Panc1 (cell line): ENCODE data around the gene TIGD3. TPM values are rescaled to one million over a fixed set of nuclear protein-coding genes. Genes with fewer than 3 reads are reported as not detected.

ENCODE experiments used
- ATAC-seq: fragments of 200-7000 bp; cut with Tn5 transposase; 2 replicates; pipeline ENCODE4 v1.9.1; 2020; ENCODE audit warnings: mild to moderate bottlenecking, moderate library complexity
- Bru-seq: library from RNA; stranded (reverse); fragments of 400-500 nt; gene quantifications from one replicate; lab custom pipeline; 2021; lab: Mats Ljungman, UMichigan
- BruChase-seq, 2 experiments: library from RNA; stranded (reverse); fragments of 400-500 nt; gene quantifications; one replicate each; lab custom pipeline; 2021; lab: Mats Ljungman, UMichigan
- BruUV-seq: library from RNA; stranded (reverse); fragments of 400-500 nt; replicated peaks from 2 replicates; lab custom pipeline; 2021; lab: Mats Ljungman, UMichigan
- CTCF ChIA-PET: fragments of 300-600 bp; sonication (Branson Sonifier 250); formaldehyde crosslinking; loops from one replicate; lab custom pipeline; 2022; ENCODE audit warnings: antibody characterized with exemption; lab: Charles Lee
- POLR2A ChIA-PET: fragments of 300-600 bp; sonication (Branson Sonifier 250); formaldehyde crosslinking; loops from one replicate; lab custom pipeline; 2022; ENCODE audit warnings: antibody characterized with exemption; lab: Charles Lee
- DNase-seq: peaks from one replicate; pipeline ENCODE4 v3.0.0-alpha.2; 2010; ENCODE audit warnings: low read depth, low spot score
- H3K27ac ChIP-seq: 2 replicates; pipeline ENCODE4 v1.5.1; 2011; ENCODE audit warnings: mild to moderate bottlenecking, low read length, inconsistent platforms
- H3K27me3 ChIP-seq: fragments of 200-500 bp; sonication (Bioruptor generic); 2 replicates; pipeline ENCODE4 v1.6.0; 2014; ENCODE audit warnings: low read length, inconsistent platforms; ENCODE audit not compliant: control insufficient read depth, insufficient read depth
- H3K36me3 ChIP-seq: fragments of 200-500 bp; sonication (Bioruptor generic); 2 replicates; pipeline ENCODE4 v1.5.1; 2014; ENCODE audit warnings: inconsistent platforms, mild to moderate bottlenecking, low read length, moderate library complexity; ENCODE audit not compliant: control insufficient read depth, insufficient read depth
- H3K4me1 ChIP-seq: 2 replicates; pipeline ENCODE4 v1.5.1; 2011; ENCODE audit warnings: inconsistent platforms, mild to moderate bottlenecking, low read length, moderate library complexity; ENCODE audit not compliant: control insufficient read depth, insufficient read depth
- H3K4me3 ChIP-seq, 2 experiments: 2 replicates each; pipeline ENCODE4 v1.5.1; 2011 to 2012; ENCODE audit warnings: low read depth in 2 of 2, low read length in 2 of 2, mild to moderate bottlenecking in 2 of 2, inconsistent platforms in 1 of 2, moderate library complexity in 1 of 2
- H3K9me3 ChIP-seq: fragments of 200-500 bp; sonication (Bioruptor generic); 2 replicates; pipeline ENCODE4 v1.5.1; 2014; ENCODE audit warnings: low read depth, mild to moderate bottlenecking, inconsistent platforms, low read length, moderate library complexity; ENCODE audit not compliant: control insufficient read depth, insufficient read depth
- POLR2AphosphoS5 ChIP-seq: IDR thresholded peaks from 2 replicates; pipeline ENCODE4 v1.6.1; 2012; ENCODE audit warnings: mild to moderate bottlenecking, low read depth, low read length, moderate library complexity
- SIN3A ChIP-seq: IDR thresholded peaks from 2 replicates; pipeline ENCODE4 v1.6.1; 2012; ENCODE audit warnings: low read depth, mild to moderate bottlenecking, low read length, moderate library complexity, borderline replicate concordance; ENCODE audit not compliant: insufficient read depth
- TCF7L2 ChIP-seq: IDR thresholded peaks from 2 replicates; pipeline ENCODE4 v1.6.1; 2011; ENCODE audit warnings: mild to moderate bottlenecking, low read depth, low read length, inconsistent platforms
- in situ Hi-C: cut with HindIII; loops from 2 replicates; pipeline ENCODE4 v1.10.0; 2016; ENCODE audit warnings: low sequenced_read_pairs, low pct_unique_long_range_greater_than_20kb
- intact Hi-C: fragments of 100-400 bp; cut with micrococcal nuclease; formaldehyde crosslinking; loops from one replicate; pipeline ENCODE4 v1.10.0; 2022; ENCODE audit not compliant: unreplicated experiment
- long read RNA-seq: library from polyadenylated mRNA; unstranded; transcript quantifications from one replicate; pipeline ENCODE4 v2.0.0, GENCODE V29; 2021; ENCODE audit not compliant: unreplicated experiment
- polyA plus RNA-seq: library from polyadenylated mRNA; unstranded; fragments of >200 nt; gene quantifications from one replicate; pipeline ENCODE4 v1.2.1, GENCODE V29; 2012; ENCODE audit warnings: missing spikeins; ENCODE audit not compliant: insufficient read length
- total RNA-seq: library from RNA; stranded (reverse); gene quantifications from one replicate; pipeline ENCODE4 v1.2.1, GENCODE V29; 2021; ENCODE audit not compliant: unreplicated experiment
- TF ChIP-seq, protein P1 (sequence below), 2 experiments: IDR thresholded peaks; 2 replicates each; pipeline ENCODE4 v1.6.1; 2011 to 2012; ENCODE audit warnings: low read depth in 2 of 2, control low read depth in 1 of 2, low read length in 1 of 2, mild to moderate bottlenecking in 1 of 2, moderate library complexity in 1 of 2; ENCODE audit not compliant: insufficient read depth in 1 of 2
- TF ChIP-seq, protein P2 (sequence below): fragments of 450-650 bp; IDR thresholded peaks from 2 replicates; pipeline ENCODE4 v1.5.1; 2017; ENCODE audit warnings: mild to moderate bottlenecking

Gene TIGD3, protein sequence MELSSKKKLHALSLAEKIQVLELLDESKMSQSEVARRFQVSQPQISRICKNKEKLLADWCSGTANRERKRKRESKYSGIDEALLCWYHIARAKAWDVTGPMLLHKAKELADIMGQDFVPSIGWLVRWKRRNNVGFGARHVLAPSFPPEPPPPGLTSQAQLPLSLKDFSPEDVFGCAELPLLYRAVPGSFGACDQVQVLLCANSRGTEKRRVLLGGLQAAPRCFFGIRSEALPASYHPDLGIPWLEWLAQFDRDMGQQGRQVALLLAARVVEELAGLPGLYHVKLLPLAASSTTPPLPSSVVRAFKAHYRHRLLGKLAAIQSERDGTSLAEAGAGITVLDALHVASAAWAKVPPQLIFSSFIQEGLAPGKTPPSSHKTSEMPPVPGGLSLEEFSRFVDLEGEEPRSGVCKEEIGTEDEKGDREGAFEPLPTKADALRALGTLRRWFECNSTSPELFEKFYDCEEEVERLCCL
- total RNA-seq (2.4 TPM), Bru-seq, nascent RNA (percentile 34 among the genes with signal in this experiment), BruChase-seq, experiment 1, labeled RNA remaining after a 2-hour chase (percentile 43 among the genes with signal in this experiment), BruChase-seq, experiment 2, labeled RNA remaining after a 6-hour chase (percentile 38 among the genes with signal in this experiment)
- polyA plus RNA-seq, result 1.6 TPM
- long read RNA-seq, transcript TIGD3-201 (2 exons, 2,012 nt), result major isoform, 5 of 8 reads
- long read RNA-seq, partial matches to known transcripts, result 3 of 8 reads
- long read RNA-seq, other reads (novel, unspliced or antisense), result 0 of 8 reads

DNA sequence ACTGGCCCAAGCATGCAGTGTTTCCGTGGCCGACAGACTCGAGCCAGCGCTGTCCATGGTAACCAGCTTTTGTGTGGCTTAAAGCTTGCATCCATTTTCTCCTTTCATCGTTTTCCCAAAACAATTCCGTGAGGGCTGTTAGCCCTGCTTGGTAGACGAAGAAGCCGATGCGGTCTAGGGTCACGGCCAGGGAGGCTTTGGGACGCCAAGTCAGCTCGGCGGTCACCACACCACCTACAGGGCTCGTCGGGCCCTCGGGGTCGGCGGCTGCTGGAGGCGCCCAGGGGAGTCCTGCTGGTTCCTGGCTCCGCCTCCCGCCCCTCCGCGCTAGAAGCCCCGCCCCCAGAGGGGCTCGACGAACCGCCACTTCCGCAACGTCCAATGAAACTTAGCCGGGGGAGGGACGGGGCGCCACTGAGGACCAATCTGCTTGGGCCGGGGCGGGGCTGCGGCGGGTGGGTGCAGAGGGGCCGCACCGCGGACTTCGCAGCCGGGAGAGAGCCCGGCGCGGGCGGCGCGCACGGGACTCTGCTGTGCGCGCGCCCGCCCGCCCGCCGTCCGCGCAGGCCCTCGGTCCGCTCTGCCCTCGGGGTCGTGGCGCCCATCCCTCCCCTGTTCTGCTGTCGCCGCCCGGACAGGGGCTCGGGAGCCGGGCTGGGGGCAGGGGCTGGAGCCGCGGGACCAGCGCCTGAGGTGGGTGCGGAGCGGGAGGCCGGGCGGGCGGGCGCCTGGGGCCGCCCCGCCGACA lies at the start of gene TIGD3:
TSS of gene TIGD3 (plus strand) at position 487 of the 748 bp plus-strand sequence. CDS start 1,058 bp downstream, outside the sequence.
- BruUV-seq, result no TSS peak
- Histone ChIP-seq H3K27me3 (no peaks in the 10 kb centered on the region), H3K36me3 (peaks cover 6% of the 10 kb centered on the region), H3K4me1 (peaks cover 5% of the 10 kb centered on the region; the same call in 1 of the 2 replicates), H3K27ac (peak within 1 kb of the TSS; percentile 71), H3K9me3 (no peaks in the 10 kb centered on the region), H3K4me3 (peak within 1 kb of the TSS; percentile 56 to 73)
- POLR2A ChIA-PET, result interaction anchor here (0.6 kb wide), 1 partner anchor 55 kb away, joined by 3 read pairs; no protein-coding TSS in a partner anchor
- intact Hi-C loops, result no loop called here
- CTCF ChIA-PET, result no interaction called here
- peak; percentile 97 for ATAC-seq
- in situ Hi-C loops, result no loop called here
- TF ChIP-seq, protein P1, sequence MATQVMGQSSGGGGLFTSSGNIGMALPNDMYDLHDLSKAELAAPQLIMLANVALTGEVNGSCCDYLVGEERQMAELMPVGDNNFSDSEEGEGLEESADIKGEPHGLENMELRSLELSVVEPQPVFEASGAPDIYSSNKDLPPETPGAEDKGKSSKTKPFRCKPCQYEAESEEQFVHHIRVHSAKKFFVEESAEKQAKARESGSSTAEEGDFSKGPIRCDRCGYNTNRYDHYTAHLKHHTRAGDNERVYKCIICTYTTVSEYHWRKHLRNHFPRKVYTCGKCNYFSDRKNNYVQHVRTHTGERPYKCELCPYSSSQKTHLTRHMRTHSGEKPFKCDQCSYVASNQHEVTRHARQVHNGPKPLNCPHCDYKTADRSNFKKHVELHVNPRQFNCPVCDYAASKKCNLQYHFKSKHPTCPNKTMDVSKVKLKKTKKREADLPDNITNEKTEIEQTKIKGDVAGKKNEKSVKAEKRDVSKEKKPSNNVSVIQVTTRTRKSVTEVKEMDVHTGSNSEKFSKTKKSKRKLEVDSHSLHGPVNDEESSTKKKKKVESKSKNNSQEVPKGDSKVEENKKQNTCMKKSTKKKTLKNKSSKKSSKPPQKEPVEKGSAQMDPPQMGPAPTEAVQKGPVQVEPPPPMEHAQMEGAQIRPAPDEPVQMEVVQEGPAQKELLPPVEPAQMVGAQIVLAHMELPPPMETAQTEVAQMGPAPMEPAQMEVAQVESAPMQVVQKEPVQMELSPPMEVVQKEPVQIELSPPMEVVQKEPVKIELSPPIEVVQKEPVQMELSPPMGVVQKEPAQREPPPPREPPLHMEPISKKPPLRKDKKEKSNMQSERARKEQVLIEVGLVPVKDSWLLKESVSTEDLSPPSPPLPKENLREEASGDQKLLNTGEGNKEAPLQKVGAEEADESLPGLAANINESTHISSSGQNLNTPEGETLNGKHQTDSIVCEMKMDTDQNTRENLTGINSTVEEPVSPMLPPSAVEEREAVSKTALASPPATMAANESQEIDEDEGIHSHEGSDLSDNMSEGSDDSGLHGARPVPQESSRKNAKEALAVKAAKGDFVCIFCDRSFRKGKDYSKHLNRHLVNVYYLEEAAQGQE (IDR thresholded peaks at IDR 0.05; ENCODE audit: insufficient read depth in 1 of 2, low read depth in 2 of 2, low read length in 1 of 2), result peak; percentile 96 to 98
- TF ChIP-seq, protein P2, sequence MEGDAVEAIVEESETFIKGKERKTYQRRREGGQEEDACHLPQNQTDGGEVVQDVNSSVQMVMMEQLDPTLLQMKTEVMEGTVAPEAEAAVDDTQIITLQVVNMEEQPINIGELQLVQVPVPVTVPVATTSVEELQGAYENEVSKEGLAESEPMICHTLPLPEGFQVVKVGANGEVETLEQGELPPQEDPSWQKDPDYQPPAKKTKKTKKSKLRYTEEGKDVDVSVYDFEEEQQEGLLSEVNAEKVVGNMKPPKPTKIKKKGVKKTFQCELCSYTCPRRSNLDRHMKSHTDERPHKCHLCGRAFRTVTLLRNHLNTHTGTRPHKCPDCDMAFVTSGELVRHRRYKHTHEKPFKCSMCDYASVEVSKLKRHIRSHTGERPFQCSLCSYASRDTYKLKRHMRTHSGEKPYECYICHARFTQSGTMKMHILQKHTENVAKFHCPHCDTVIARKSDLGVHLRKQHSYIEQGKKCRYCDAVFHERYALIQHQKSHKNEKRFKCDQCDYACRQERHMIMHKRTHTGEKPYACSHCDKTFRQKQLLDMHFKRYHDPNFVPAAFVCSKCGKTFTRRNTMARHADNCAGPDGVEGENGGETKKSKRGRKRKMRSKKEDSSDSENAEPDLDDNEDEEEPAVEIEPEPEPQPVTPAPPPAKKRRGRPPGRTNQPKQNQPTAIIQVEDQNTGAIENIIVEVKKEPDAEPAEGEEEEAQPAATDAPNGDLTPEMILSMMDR, result no peak
- TF ChIP-seq SIN3A (peak; percentile 48; the same call in 1 of the 2 replicates), TCF7L2 (peak; percentile 28; the same call in 1 of the 2 replicates), POLR2AphosphoS5 (peak; percentile 69)
- peak; percentile 60 for DNase-seq
